Measurements from ENCODE around the gene ASTN2.

ASTN2 gene

GRCh38 chr9:117414220-117414905 lies 494 bp downstream of the ASTN2 start:
- DNase-seq (ENCODE audit: low read depth in 1 of 2, low spot score in 1 of 2) = no peak

- no peak for DNase-seq (ENCODE audit: low read depth in 1 of 2, low spot score in 1 of 2)
Observed at GRCh38 chr9:117413346-117414219, 1.3 kb downstream of the ASTN2 start.

- no peak for DNase-seq (ENCODE audit: low read depth in 1 of 2, low spot score in 1 of 2)
Observed at GRCh38 chr9:117412841-117413240, 2.0 kb downstream of the ASTN2 start.

GRCh38 chr9:117412006-117412715 lies 2.7 kb downstream of the ASTN2 start:
- DNase-seq (ENCODE audit: low read depth in 1 of 2, low spot score in 1 of 2) = no peak

- no peak for DNase-seq (ENCODE audit: low read depth in 1 of 2, low spot score in 1 of 2)
Observed at GRCh38 chr9:117411547-117411946, 3.3 kb downstream of the ASTN2 start.

- no peak for DNase-seq (ENCODE audit: low read depth in 1 of 2, low spot score in 1 of 2)
Observed at GRCh38 chr9:117409321-117409720, 5.5 kb downstream of the ASTN2 start.

- DNase-seq (ENCODE audit: low read depth in 1 of 2, low spot score in 1 of 2) = no peak
Observed at GRCh38 chr9:117407436-117408022, 7.3 kb downstream of the ASTN2 start.

GRCh38 chr9:117405950-117406705 lies 8.7 kb downstream of the ASTN2 start:
- DNase-seq (ENCODE audit: low read depth in 1 of 2, low spot score in 1 of 2) = no peak

GRCh38 chr9:117403848-117404247 lies 11.0 kb downstream of the ASTN2 start:
- no peak for DNase-seq (ENCODE audit: low read depth in 1 of 2, low spot score in 1 of 2)

GRCh38 chr9:117403403-117403811 lies 11.4 kb downstream of the ASTN2 start:
- no peak for DNase-seq (ENCODE audit: low read depth in 1 of 2, low spot score in 1 of 2)

- DNase-seq (ENCODE audit: low read depth in 1 of 2, low spot score in 1 of 2) = no peak
Observed at GRCh38 chr9:117400171-117400570, 14.7 kb downstream of the ASTN2 start.

- DNase-seq (ENCODE audit: low read depth in 1 of 2, low spot score in 1 of 2) = no peak
Observed at GRCh38 chr9:117395151-117395650, 19.7 kb downstream of the ASTN2 start.

GRCh38 chr9:117394655-117395054 lies 20.2 kb downstream of the ASTN2 start:
- DNase-seq (ENCODE audit: low read depth in 1 of 2, low spot score in 1 of 2) = no peak

- DNase-seq (ENCODE audit: low read depth in 1 of 2, low spot score in 1 of 2) = no peak
Observed at GRCh38 chr9:117392992-117393391, 21.9 kb downstream of the ASTN2 start.

GRCh38 chr9:117387422-117387821 lies 27.4 kb downstream of the ASTN2 start:
- no peak for DNase-seq (ENCODE audit: low read depth in 1 of 2, low spot score in 1 of 2)

- no peak for DNase-seq (ENCODE audit: low read depth in 1 of 2, low spot score in 1 of 2)
Observed at GRCh38 chr9:117379341-117379740, 35.5 kb downstream of the ASTN2 start.

- no peak for DNase-seq (ENCODE audit: low read depth in 1 of 2, low spot score in 1 of 2)
Observed at GRCh38 chr9:117377046-117377445, 37.8 kb downstream of the ASTN2 start.

- DNase-seq (ENCODE audit: low read depth in 1 of 2, low spot score in 1 of 2) = no peak
Observed at GRCh38 chr9:117375956-117376355, 38.9 kb downstream of the ASTN2 start.

GRCh38 chr9:117374076-117374725 lies 40.7 kb downstream of the ASTN2 start:
- DNase-seq (ENCODE audit: low read depth in 1 of 2, low spot score in 1 of 2) = no peak

- DNase-seq (ENCODE audit: low read depth in 1 of 2, low spot score in 1 of 2) = no peak
Observed at GRCh38 chr9:117368684-117369230, 46.1 kb downstream of the ASTN2 start.

Measured in stimulated activated CD4-positive, alpha-beta T cell treated with anti-CD3 and anti-CD28 coated beads, Interleukin-15, amount 100 ng/mL, for 1 hour (primary cell).